Measurements from ENCODE around the gene MAD2L1BP.

MAD2L1BP gene

DNA sequence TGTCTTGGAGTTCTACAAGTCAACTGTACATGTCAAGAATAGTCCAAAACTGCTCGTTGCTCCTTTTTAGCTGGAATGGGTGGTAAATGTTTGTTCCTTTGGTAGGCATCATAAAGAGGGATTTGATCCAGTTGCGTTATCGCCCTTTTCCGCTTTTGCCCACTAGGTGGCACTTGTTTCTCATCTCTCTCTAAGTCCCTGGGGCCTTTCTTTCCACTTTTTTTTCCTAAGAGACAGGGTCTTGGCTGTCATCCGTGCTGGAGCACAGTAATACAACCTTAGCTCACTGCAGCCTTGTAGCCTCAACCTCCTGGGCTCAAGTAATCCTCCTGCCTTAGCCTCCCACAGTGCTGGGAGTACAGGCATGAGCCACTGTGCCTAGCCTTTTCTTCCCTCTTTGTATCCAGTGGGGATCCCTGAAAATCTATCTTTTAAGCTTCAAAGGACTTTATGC lies 27.3 kb upstream of the MAD2L1BP start:
- peak; percentile 88 for DNase-seq (ENCODE audit: low read depth)
- TF ChIP-seq, protein P1, sequence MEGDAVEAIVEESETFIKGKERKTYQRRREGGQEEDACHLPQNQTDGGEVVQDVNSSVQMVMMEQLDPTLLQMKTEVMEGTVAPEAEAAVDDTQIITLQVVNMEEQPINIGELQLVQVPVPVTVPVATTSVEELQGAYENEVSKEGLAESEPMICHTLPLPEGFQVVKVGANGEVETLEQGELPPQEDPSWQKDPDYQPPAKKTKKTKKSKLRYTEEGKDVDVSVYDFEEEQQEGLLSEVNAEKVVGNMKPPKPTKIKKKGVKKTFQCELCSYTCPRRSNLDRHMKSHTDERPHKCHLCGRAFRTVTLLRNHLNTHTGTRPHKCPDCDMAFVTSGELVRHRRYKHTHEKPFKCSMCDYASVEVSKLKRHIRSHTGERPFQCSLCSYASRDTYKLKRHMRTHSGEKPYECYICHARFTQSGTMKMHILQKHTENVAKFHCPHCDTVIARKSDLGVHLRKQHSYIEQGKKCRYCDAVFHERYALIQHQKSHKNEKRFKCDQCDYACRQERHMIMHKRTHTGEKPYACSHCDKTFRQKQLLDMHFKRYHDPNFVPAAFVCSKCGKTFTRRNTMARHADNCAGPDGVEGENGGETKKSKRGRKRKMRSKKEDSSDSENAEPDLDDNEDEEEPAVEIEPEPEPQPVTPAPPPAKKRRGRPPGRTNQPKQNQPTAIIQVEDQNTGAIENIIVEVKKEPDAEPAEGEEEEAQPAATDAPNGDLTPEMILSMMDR (conservative IDR thresholded peaks at IDR 0.05; ENCODE audit: control insufficient read depth, insufficient read depth, low read depth, low read length), result peak; percentile 92
- H3K4me3 ChIP-seq (ENCODE audit: control insufficient read depth, low read depth, low read length), result no peak overlapping the region

GRCh38 chr6:43608807-43609206 lies 26.8 kb upstream of the MAD2L1BP start:
- TF ChIP-seq, protein P1 (conservative IDR thresholded peaks at IDR 0.05; ENCODE audit: control insufficient read depth, insufficient read depth, low read depth, low read length), result no peak
- no peak overlapping the region for H3K4me3 ChIP-seq (ENCODE audit: control insufficient read depth, low read depth, low read length)
- no peak for DNase-seq (ENCODE audit: low read depth)

- TF ChIP-seq, protein P1 (conservative IDR thresholded peaks at IDR 0.05; ENCODE audit: control insufficient read depth, insufficient read depth, low read depth, low read length), result no peak
- no peak overlapping the region for H3K4me3 ChIP-seq (ENCODE audit: control insufficient read depth, low read depth, low read length)
- DNase-seq (ENCODE audit: low read depth), result no peak
These were observed 26.2 kb upstream of the MAD2L1BP start for GRCh38 chr6:43609402-43609801.

- no peak overlapping the region for H3K4me3 ChIP-seq (ENCODE audit: control insufficient read depth, low read depth, low read length)
- TF ChIP-seq, protein P1 (conservative IDR thresholded peaks at IDR 0.05; ENCODE audit: control insufficient read depth, insufficient read depth, low read depth, low read length), result no peak
- DNase-seq (ENCODE audit: low read depth), result no peak
These were observed 25.2 kb upstream of the MAD2L1BP start for GRCh38 chr6:43610431-43610830.

DNA sequence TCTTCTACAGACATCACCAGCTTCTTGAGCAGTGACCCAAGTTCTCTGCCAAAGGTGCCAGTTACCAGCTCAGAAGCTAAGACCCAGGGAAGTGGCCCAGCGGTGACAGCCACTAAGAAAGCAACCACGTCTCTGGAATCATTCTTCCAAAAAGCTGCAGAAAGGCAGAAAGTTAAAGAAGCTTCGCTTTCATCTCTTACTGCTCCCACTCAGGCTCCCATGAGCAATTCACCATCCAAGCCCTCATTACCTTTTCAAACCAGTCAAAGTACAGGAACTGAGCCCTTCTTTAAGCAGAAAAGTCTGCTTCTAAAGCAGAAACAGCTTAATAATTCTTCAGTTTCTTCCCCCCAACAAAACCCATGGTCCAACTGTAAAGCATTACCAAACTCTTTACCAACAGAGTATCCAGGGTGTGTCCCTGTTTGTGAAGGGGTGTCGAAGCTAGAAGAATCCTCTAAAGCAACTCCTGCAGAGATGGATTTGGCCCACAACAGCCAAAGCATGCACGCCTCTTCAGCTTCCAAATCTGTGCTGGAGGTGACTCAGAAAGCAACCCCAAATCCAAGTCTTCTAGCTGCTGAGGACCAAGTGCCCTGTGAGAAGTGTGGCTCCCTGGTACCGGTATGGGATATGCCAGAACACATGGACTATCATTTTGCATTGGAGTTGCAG lies 21.8 kb upstream of the MAD2L1BP start:
- TF ChIP-seq, protein P1 (conservative IDR thresholded peaks at IDR 0.05; ENCODE audit: control insufficient read depth, insufficient read depth, low read depth, low read length), result no peak
- no peak for DNase-seq (ENCODE audit: low read depth)
- H3K4me3 ChIP-seq (ENCODE audit: control insufficient read depth, low read depth, low read length), result no peak overlapping the region

DNA sequence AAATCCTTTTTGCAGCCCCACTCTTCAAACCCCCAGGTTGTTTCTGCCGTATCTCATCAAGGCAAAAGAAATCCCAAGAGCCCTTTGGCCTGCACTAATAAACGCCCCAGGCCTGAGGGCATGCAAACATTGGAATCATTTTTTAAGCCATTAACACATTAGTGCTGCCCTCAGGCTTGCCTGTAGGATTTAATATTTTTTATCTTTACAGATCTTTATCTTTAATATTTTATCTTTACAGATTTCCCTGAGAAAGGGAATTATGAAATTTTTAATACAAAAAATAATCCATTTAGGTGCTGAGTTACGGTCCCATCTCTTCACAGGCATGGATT lies 21.3 kb upstream of the MAD2L1BP start:
- no peak for DNase-seq (ENCODE audit: low read depth)
- H3K4me3 ChIP-seq (ENCODE audit: control insufficient read depth, low read depth, low read length), result no peak overlapping the region
- TF ChIP-seq, protein P1 (conservative IDR thresholded peaks at IDR 0.05; ENCODE audit: control insufficient read depth, insufficient read depth, low read depth, low read length), result no peak

Measured in fibroblast of mammary gland (primary cell).